ENCODE data around the gene DLG4. TPM values are rescaled to one million over a fixed set of nuclear protein-coding genes. Genes with fewer than 3 reads are reported as not detected.

DLG4 gene
- total RNA-seq, 4 donors from 2014 or later = 6.8 to 21.5 (median 12.4) TPM

DNA sequence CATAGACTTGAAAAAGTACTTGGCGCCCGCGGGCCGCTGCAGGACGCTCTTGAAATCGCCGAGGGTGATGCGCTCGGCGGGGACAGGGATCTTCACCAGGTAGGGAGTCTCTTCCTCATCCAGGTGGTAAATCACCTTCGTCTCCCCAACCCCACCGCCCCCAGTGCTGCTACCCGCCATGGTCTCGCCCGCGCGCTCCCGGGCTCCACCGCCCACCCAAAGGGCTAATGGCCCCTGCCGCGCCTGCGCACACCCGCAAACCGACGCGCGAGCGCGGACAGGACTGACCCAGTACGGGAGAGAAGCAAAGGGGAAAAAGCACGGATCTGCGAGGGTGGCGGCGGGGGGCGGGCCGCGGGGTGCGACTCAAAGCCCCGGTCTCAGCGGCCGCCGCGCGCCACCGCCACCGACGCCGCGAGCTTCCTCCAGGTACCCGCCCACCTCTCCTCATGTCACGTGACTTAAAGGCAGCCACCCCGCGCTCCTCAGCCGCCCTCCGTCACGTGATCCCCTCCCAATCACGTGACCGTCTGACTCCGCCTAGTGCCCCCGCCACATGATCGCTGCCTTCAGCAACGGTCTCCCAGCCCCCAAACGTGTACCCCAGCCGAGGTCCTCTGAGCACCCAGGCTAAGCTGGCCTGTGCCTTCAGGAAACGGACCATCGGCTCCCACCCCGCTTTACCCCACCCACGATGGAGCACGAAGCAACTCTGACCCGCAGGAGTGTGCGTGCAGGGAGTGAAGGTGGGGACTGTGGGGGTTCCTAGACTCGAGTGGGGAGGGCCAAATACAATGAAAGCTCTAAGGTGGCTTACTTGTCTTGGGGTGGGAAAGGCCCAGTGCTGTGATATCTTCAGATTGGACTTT lies 14.7 kb upstream of the DLG4 start, which contains the start of gene DVL2:
Gene DVL2 (minus strand): TSS at position 435 of the 869 bp plus-strand sequence. CDS start 255 bp downstream, at position 180.
- Histone ChIP-seq H3K36me3 (peaks cover 15 to 18% of the 10 kb centered on the region in 2 donors), H3K4me3 (replicated peaks in 1 of 3) (peak within 1 kb of the TSS; percentile 87 to 98 (median 95)), H3K9me3 (no peaks in the 10 kb centered on the region), H3K27ac (peak within 1 kb of the TSS; percentile 63 to 87 (median 86)), H3K27me3 (no peaks in the 10 kb centered on the region), H3K4me1 (peaks cover 21 to 36% of the 10 kb centered on the region in 2 donors)
- intact Hi-C loops (cut with DNase I) = no loop called here
- peak; percentile 96 to 97 for DNase-seq
- WGBS, 2 donors = 0% methylated on average over 36 to 38 of the region's 72 CpGs
- peak; percentile 64 to 86 for TF ChIP-seq POLR2A (IDR thresholded peaks at IDR 0.05)
- TF ChIP-seq CTCF (IDR thresholded peaks at IDR 0.05) = peak in 2 of 6 experiments; percentile 17 to 45

GRCh38 chr17:7233701-7234082 lies 14.1 kb upstream of the DLG4 start:
- TF ChIP-seq POLR2A (IDR thresholded peaks at IDR 0.05) (no peak), CTCF (IDR thresholded peaks at IDR 0.05) (no peak)
- Histone ChIP-seq H3K36me3 (peaks cover 21 to 24% of the 10 kb centered on the region in 2 donors), H3K9me3 (no peaks in the 10 kb centered on the region), H3K4me1 (peaks cover 21 to 36% of the 10 kb centered on the region in 2 donors), H3K4me3 (replicated peaks in 1 of 3) (peak overlapping the region; percentile 87 to 98 (median 95)), H3K27me3 (no peaks in the 10 kb centered on the region), H3K27ac (peak overlapping the region; percentile 63 to 87 (median 86))
- intact Hi-C loops (cut with DNase I) = no loop called here
- DNase-seq = no peak
- 3 to 4% methylated on average over 8 to 9 of the region's 9 CpGs for WGBS, 2 donors

GRCh38 chr17:7232114-7232513 lies 12.5 kb upstream of the DLG4 start:
- peaks cover 28 to 33% of the 10 kb centered on the region in 2 donors for H3K36me3 ChIP-seq
- H3K27me3 ChIP-seq = no peaks in the 10 kb centered on the region
- 84 to 87% methylated on average over 5 of the region's 5 CpGs for WGBS, 2 donors
- H3K9me3 ChIP-seq = no peaks in the 10 kb centered on the region
- TF ChIP-seq POLR2A (IDR thresholded peaks at IDR 0.05) (no peak), CTCF (IDR thresholded peaks at IDR 0.05) (no peak)
- no peak overlapping the region for H3K4me3 ChIP-seq (replicated peaks in 1 of 3)
- intact Hi-C loops (cut with DNase I) = no loop called here
- peaks cover 21 to 32% of the 10 kb centered on the region in 2 donors for H3K4me1 ChIP-seq
- H3K27ac ChIP-seq = no peak overlapping the region
- DNase-seq = no peak

DNA sequence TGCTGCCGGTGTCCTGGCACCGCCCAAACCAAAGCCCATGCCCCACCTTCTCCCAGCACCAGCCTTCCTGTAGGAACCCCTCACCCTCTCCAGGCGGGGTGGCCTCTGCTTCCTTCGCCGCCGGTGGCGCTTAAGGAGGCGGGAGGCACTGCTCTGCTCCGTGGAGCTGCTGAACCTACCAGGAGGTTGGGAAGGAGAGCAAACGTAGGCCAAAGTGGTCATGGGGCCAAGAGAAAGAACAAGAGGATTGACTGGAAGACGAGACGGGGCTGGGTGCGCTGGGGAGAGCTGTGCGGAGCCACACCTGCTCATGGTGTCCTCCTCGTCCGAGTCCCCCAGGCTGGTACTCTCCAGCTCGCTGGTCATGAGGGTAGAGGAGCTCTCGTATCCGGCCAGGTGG lies 9.9 kb upstream of the DLG4 start:
- 95% methylated on average over 19 of the region's 19 CpGs for WGBS, 2 donors
- TF ChIP-seq CTCF (IDR thresholded peaks at IDR 0.05) (no peak), POLR2A (IDR thresholded peaks at IDR 0.05) (no peak)
- no peaks in the 10 kb centered on the region for H3K9me3 ChIP-seq
- peaks cover 17 to 22% of the 10 kb centered on the region in 2 donors for H3K4me1 ChIP-seq
- H3K4me3 ChIP-seq (replicated peaks in 1 of 3) = no peak overlapping the region
- no peak for DNase-seq
- peaks cover 43 to 53% of the 10 kb centered on the region in 2 donors for H3K36me3 ChIP-seq
- no peaks in the 10 kb centered on the region for H3K27me3 ChIP-seq
- intact Hi-C loops (cut with DNase I) = no loop called here
- H3K27ac ChIP-seq = no peak overlapping the region

DNA sequence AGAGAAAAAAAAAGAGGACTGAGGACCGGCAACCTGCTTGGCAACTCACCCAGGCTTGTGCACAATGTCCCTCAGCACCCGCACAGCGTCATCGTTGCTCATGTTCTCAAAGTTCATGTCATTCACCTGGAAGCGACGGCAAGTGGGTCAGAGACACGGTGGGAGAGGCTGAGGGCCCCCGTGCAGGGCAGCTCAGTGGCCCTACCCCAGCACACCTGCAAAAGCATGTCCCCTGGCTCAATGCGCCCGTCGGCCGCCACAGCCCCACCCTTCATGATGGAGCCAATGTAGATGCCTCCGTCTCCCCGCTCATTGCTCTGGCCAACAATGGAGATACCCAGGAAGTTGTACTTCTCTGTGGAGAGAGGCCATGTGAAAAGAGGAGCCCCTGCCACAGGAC lies 9.3 kb upstream of the DLG4 start:
- peaks cover 17 to 22% of the 10 kb centered on the region in 2 donors for H3K4me1 ChIP-seq
- H3K27ac ChIP-seq = no peak overlapping the region
- H3K36me3 ChIP-seq = peaks cover 48 to 57% of the 10 kb centered on the region in 2 donors
- H3K9me3 ChIP-seq = no peaks in the 10 kb centered on the region
- H3K27me3 ChIP-seq = no peaks in the 10 kb centered on the region
- no peak overlapping the region for H3K4me3 ChIP-seq (replicated peaks in 1 of 3)
- intact Hi-C loops (cut with DNase I) = no loop called here
- DNase-seq = no peak
- TF ChIP-seq CTCF (IDR thresholded peaks at IDR 0.05) (no peak), POLR2A (IDR thresholded peaks at IDR 0.05) (no peak)
- 90 to 92% methylated on average over 14 of the region's 14 CpGs for WGBS, 2 donors

Measured in thyroid gland (tissue), 4 donors.